ENCODE data around the gene CD8B2.

- TF ChIP-seq CTCF (IDR thresholded peaks at IDR 0.05; ENCODE audit: borderline replicate concordance, extremely low read depth, low read length, poor library complexity, severe bottlenecking) (no peak), EZH2 (IDR thresholded peaks at IDR 0.05; ENCODE audit: borderline replicate concordance, low read depth, low read length, severe bottlenecking) (no peak)
Observed at GRCh38 chr2:106562268-106563186, 75.4 kb downstream of the CD8B2 start.

Data from DND-41 (cell line).